Progenitor cell of endocrine pancreas (in vitro differentiated cells): Measurements from ENCODE around the gene ERCC5. TPM values are rescaled to one million over a fixed set of nuclear protein-coding genes. Genes with fewer than 3 reads are reported as not detected.

Experiments used
- DNase-seq: peaks from one replicate; pipeline ENCODE4 v3.0.0; 2021; ENCODE audit warnings: low spot score; ENCODE audit not compliant: unreplicated experiment
- H3K27ac Mint-ChIP-seq: 2 replicates; pipeline ENCODE4 v1.8.0; 2021; ENCODE audit warnings: mild to moderate bottlenecking, moderate library complexity, mixed read lengths
- H3K27me3 Mint-ChIP-seq: 2 replicates; pipeline ENCODE4 v1.8.0; 2021; ENCODE audit warnings: mixed read lengths
- H3K36me3 Mint-ChIP-seq: 2 replicates; pipeline ENCODE4 v1.8.0; 2022; ENCODE audit warnings: mixed read lengths; ENCODE audit not compliant: insufficient read depth
- H3K4me1 Mint-ChIP-seq: 2 replicates; pipeline ENCODE4 v1.8.0; 2021; ENCODE audit warnings: low read depth, mixed read lengths
- H3K4me3 Mint-ChIP-seq: 2 replicates; pipeline ENCODE4 v1.8.0; 2021; ENCODE audit warnings: low read depth, mild to moderate bottlenecking, moderate library complexity, mixed read lengths
- H3K9me3 Mint-ChIP-seq: 2 replicates; pipeline ENCODE4 v1.8.0; 2021; ENCODE audit warnings: low read depth, mixed read lengths
- CTCF ChIP-seq: fragments of 200-600 bp; sonication (generic); IDR thresholded peaks from one replicate; pipeline ENCODE4 v1.5.0; 2021; ENCODE audit warnings: antibody characterized with exemption, mild to moderate bottlenecking; ENCODE audit not compliant: unreplicated experiment
- total RNA-seq: library from RNA; stranded (reverse); gene quantifications from 2 replicates; pipeline ENCODE4 v1.2.1, GENCODE V29; 2021

ERCC5 gene
- total RNA-seq, 1 donor from 2014 or later: 48.1 TPM

- peaks cover 5% of the 10 kb centered on the region for H3K27me3 Mint-ChIP-seq
- no peak for TF ChIP-seq CTCF
- DNase-seq: no peak
- H3K36me3 Mint-ChIP-seq: no peaks in the 10 kb centered on the region
- H3K4me1 Mint-ChIP-seq: no peaks in the 10 kb centered on the region
- no peak overlapping the region for H3K4me3 Mint-ChIP-seq
- no peak overlapping the region for H3K27ac Mint-ChIP-seq
- H3K9me3 Mint-ChIP-seq: no peaks in the 10 kb centered on the region
These were observed 66.8 kb downstream of the ERCC5 start for GRCh38 chr13:102912599-102912998.

GRCh38 chr13:102913914-102914313 lies 68.1 kb downstream of the ERCC5 start:
- DNase-seq: no peak
- Mint-ChIP-seq H3K4me3 (no peak overlapping the region), H3K9me3 (peaks cover 3% of the 10 kb centered on the region), H3K27ac (no peak overlapping the region), H3K27me3 (peaks cover 5% of the 10 kb centered on the region), H3K4me1 (no peaks in the 10 kb centered on the region), H3K36me3 (no peaks in the 10 kb centered on the region)
- TF ChIP-seq CTCF: no peak

- Mint-ChIP-seq H3K36me3 (no peaks in the 10 kb centered on the region), H3K27ac (peak overlapping the region; percentile 36), H3K4me3 (no peak overlapping the region), H3K27me3 (peaks cover 5% of the 10 kb centered on the region), H3K9me3 (peaks cover 3% of the 10 kb centered on the region), H3K4me1 (no peaks in the 10 kb centered on the region)
- TF ChIP-seq CTCF: no peak
- no peak for DNase-seq
These were observed 68.6 kb downstream of the ERCC5 start for GRCh38 chr13:102914339-102914930.

GRCh38 chr13:102915393-102915930 lies 69.6 kb downstream of the ERCC5 start:
- Mint-ChIP-seq H3K27me3 (peaks cover 5% of the 10 kb centered on the region), H3K4me3 (no peak overlapping the region), H3K9me3 (peaks cover 7% of the 10 kb centered on the region), H3K36me3 (no peaks in the 10 kb centered on the region), H3K27ac (no peak overlapping the region), H3K4me1 (no peaks in the 10 kb centered on the region)
- TF ChIP-seq CTCF: no peak
- no peak for DNase-seq

DNA sequence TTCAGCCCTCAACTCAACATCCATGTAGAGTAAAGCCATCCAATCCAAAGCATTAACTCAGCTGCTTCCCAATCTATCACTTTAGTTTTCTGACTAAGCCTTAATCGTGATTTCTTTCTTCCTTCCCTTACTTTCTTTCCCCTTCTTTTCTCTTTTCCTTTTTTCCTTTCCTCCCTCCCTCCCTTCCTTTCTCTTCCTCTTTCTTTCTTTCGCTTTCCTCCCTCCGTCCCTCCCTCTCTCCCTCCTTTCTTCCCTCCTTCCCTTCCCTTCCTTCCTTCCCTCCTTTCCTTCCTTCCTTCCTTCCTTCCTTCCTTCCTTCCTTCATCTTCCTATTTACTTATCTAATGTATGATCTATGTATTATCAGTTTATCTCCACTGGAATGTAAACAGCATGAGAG lies 71.2 kb downstream of the ERCC5 start:
- H3K36me3 Mint-ChIP-seq: no peaks in the 10 kb centered on the region
- H3K4me3 Mint-ChIP-seq: no peak overlapping the region
- no peak for TF ChIP-seq CTCF
- H3K27ac Mint-ChIP-seq: no peak overlapping the region
- H3K9me3 Mint-ChIP-seq: peaks cover 7% of the 10 kb centered on the region
- H3K27me3 Mint-ChIP-seq: peaks cover 9% of the 10 kb centered on the region
- no peak for DNase-seq
- no peaks in the 10 kb centered on the region for H3K4me1 Mint-ChIP-seq
